IMR-90 (cell line): Measurements from ENCODE around the gene ESF1. TPM values are rescaled to one million over a fixed set of nuclear protein-coding genes. Genes with fewer than 3 reads are reported as not detected.

Source experiments
- ATAC-seq: fragments of 200-7000 bp; cut with Tn5 transposase; 2 replicates; pipeline ENCODE4 v1.9.1; 2020; ENCODE audit warnings: low read depth, mild to moderate bottlenecking, moderate library complexity
- BruUV-seq: library from RNA; stranded (reverse); fragments of 400-500 nt; replicated peaks from 2 replicates; lab custom pipeline; 2021; lab: Mats Ljungman, UMichigan
- CTCF ChIA-PET: fragments of 300-600 bp; formaldehyde crosslinking; extraction: SDS; loops from one replicate; lab custom pipeline; 2021; ENCODE audit warnings: antibody characterized with exemption; lab: Yijun Ruan, JAX
- POLR2A ChIA-PET: fragments of 300-600 bp; sonication (Branson Sonifier 250); formaldehyde crosslinking; loops from one replicate; lab custom pipeline; 2022; ENCODE audit warnings: antibody characterized with exemption; ENCODE audit not compliant: unreplicated experiment; lab: Charles Lee
- DNase-seq: peaks from one replicate; pipeline ENCODE4 v3.0.0; 2013
- H2AFZ ChIP-seq: replicated peaks from 2 replicates; pipeline ENCODE3; 2013; ENCODE audit warnings: low read length, mild to moderate bottlenecking; ENCODE audit not compliant: poor library complexity
- H2AK5ac ChIP-seq: 2 replicates; pipeline ENCODE4 v1.6.1; 2013; ENCODE audit warnings: low read depth, low read length, inconsistent platforms
- H2AK9ac ChIP-seq: replicated peaks from 2 replicates; pipeline ENCODE3; 2013; ENCODE audit warnings: mild to moderate bottlenecking, low read depth, low read length, moderate library complexity; ENCODE audit not compliant: poor library complexity
- H2BK120ac ChIP-seq: 2 replicates; pipeline ENCODE4 v1.6.1; 2013; ENCODE audit warnings: low read depth, low read length, inconsistent platforms
- H2BK15ac ChIP-seq: 3 replicates; pipeline ENCODE4 v1.6.1; 2013; ENCODE audit warnings: low read depth, low read length, inconsistent platforms
- H2BK20ac ChIP-seq: 2 replicates; pipeline ENCODE4 v1.6.1; 2013; ENCODE audit warnings: low read depth, mild to moderate bottlenecking, inconsistent platforms, low read length, moderate library complexity
- H2BK5ac ChIP-seq: 2 replicates; pipeline ENCODE4 v1.6.1; 2013; ENCODE audit warnings: mild to moderate bottlenecking, low read depth, low read length, inconsistent platforms; ENCODE audit not compliant: poor library complexity, severe bottlenecking
- H3K14ac ChIP-seq: replicated peaks from 2 replicates; pipeline ENCODE4 v1.6.1; 2013; ENCODE audit warnings: low read depth, low read length, inconsistent platforms
- H3K18ac ChIP-seq: 2 replicates; pipeline ENCODE4 v1.6.1; 2013; ENCODE audit warnings: low read depth, low read length, control low read depth
- H3K23ac ChIP-seq: 2 replicates; pipeline ENCODE4 v1.6.1; 2013; ENCODE audit warnings: low read depth, low read length, inconsistent platforms
- H3K27ac ChIP-seq: 2 replicates; pipeline ENCODE4 v1.5.1; 2013; ENCODE audit warnings: mild to moderate bottlenecking, control low read depth, low read length; ENCODE audit not compliant: insufficient read depth
- H3K27me3 ChIP-seq: 2 replicates; pipeline ENCODE4 v1.6.1; 2013; ENCODE audit warnings: low read length; ENCODE audit not compliant: control insufficient read depth, insufficient read depth
- H3K36me3 ChIP-seq: 2 replicates; pipeline ENCODE4 v1.6.1; 2013; ENCODE audit warnings: low read length, mixed read lengths; ENCODE audit not compliant: control insufficient read depth, insufficient read depth
- H3K4ac ChIP-seq: 2 replicates; pipeline ENCODE4 v1.6.1; 2013; ENCODE audit warnings: low read depth, low read length, inconsistent platforms
- H3K4me1 ChIP-seq: 2 replicates; pipeline ENCODE4 v1.6.1; 2013; ENCODE audit warnings: low read length, mixed read lengths; ENCODE audit not compliant: control insufficient read depth, insufficient read depth
- H3K4me2 ChIP-seq: 2 replicates; pipeline ENCODE4 v1.6.1; 2013; ENCODE audit warnings: low read depth, mild to moderate bottlenecking, control low read depth, low read length, moderate library complexity
- H3K4me3 ChIP-seq: 2 replicates; pipeline ENCODE4 v1.5.1; 2013; ENCODE audit warnings: low read depth, mild to moderate bottlenecking, control low read depth, low read length, moderate library complexity; ENCODE audit not compliant: insufficient read depth
- H3K56ac ChIP-seq: 2 replicates; pipeline ENCODE4 v1.6.1; 2013; ENCODE audit warnings: low read length, inconsistent platforms; ENCODE audit not compliant: insufficient read depth; ENCODE audit errors: extremely low read depth
- H3K79me1 ChIP-seq, 2 experiments: 2 replicates each; pipeline ENCODE4 v1.6.1; 2013; ENCODE audit warnings: low read length in 2 of 2, inconsistent platforms in 1 of 2, low read depth in 1 of 2
- H3K9ac ChIP-seq: 2 replicates; pipeline ENCODE4 v1.6.1; 2013; ENCODE audit warnings: low read depth, low read length, control low read depth
- H3K9me1 ChIP-seq: 2 replicates; pipeline ENCODE4 v1.6.1; 2013; ENCODE audit warnings: low read length, inconsistent platforms; ENCODE audit not compliant: insufficient read depth
- H3K9me3 ChIP-seq: 2 replicates; pipeline ENCODE4 v1.6.1; 2013; ENCODE audit warnings: low read length; ENCODE audit not compliant: control insufficient read depth, insufficient read depth
- H4K20me1 ChIP-seq: 2 replicates; pipeline ENCODE4 v1.6.1; 2013; ENCODE audit warnings: low read length, inconsistent platforms; ENCODE audit not compliant: insufficient read depth
- H4K5ac ChIP-seq: 2 replicates; pipeline ENCODE4 v1.6.1; 2013; ENCODE audit warnings: mild to moderate bottlenecking, low read depth, low read length, control low read depth
- H4K8ac ChIP-seq, 2 experiments: 2 replicates each; pipeline ENCODE4 v1.6.1; 2013; ENCODE audit warnings: low read depth in 2 of 2, low read length in 2 of 2, control low read depth in 1 of 2, inconsistent platforms in 1 of 2
- H4K91ac ChIP-seq: 2 replicates; pipeline ENCODE4 v1.6.1; 2013; ENCODE audit warnings: low read depth, low read length, inconsistent platforms; ENCODE audit not compliant: insufficient read depth
- BHLHE40 ChIP-seq: fragments of 150-350 bp; IDR thresholded peaks from 2 replicates; pipeline ENCODE4 v1.6.1; 2016; ENCODE audit warnings: mild to moderate bottlenecking, low read depth, low read length
- CEBPB ChIP-seq: IDR thresholded peaks from 2 replicates; pipeline ENCODE4 v1.6.1; 2012; ENCODE audit warnings: low read depth, low read length, improper control_type of control experiment
- CHD1 ChIP-seq: IDR thresholded peaks from 2 replicates; pipeline ENCODE4 v1.6.1; 2012; ENCODE audit warnings: low read depth, low read length, improper control_type of control experiment
- CTCF ChIP-seq: conservative IDR thresholded peaks from 2 replicates; pipeline ENCODE4 v1.5.1; 2012; ENCODE audit warnings: mild to moderate bottlenecking, low read depth, low read length, improper control_type of control experiment
- ELK1 ChIP-seq: fragments of 150-350 bp; IDR thresholded peaks from 2 replicates; pipeline ENCODE4 v1.6.1; 2016; ENCODE audit warnings: low read depth, mild to moderate bottlenecking, low read length, moderate library complexity, borderline replicate concordance
- FOS ChIP-seq: fragments of 150-350 bp; IDR thresholded peaks from 2 replicates; pipeline ENCODE4 v1.6.1; 2016; ENCODE audit warnings: low read depth, low read length
- MAFK ChIP-seq: IDR thresholded peaks from 2 replicates; pipeline ENCODE4 v1.6.1; 2012; ENCODE audit warnings: low read depth, low read length, improper control_type of control experiment
- MAZ ChIP-seq: IDR thresholded peaks from 2 replicates; pipeline ENCODE4 v1.6.1; 2012; ENCODE audit warnings: low read depth, mild to moderate bottlenecking, low read length, improper control_type of control experiment, moderate library complexity, borderline replicate concordance
- MXI1 ChIP-seq: IDR thresholded peaks from 2 replicates; pipeline ENCODE4 v1.6.1; 2012; ENCODE audit warnings: low read depth, mild to moderate bottlenecking, low read length, moderate library complexity, borderline replicate concordance
- NFE2L2 ChIP-seq: fragments of 150-350 bp; IDR thresholded peaks from 2 replicates; pipeline ENCODE4 v1.6.1; 2016; ENCODE audit warnings: low read depth, mild to moderate bottlenecking, low read length
- POLR2A ChIP-seq: IDR thresholded peaks from 2 replicates; pipeline ENCODE4 v1.6.1; 2012; ENCODE audit warnings: mild to moderate bottlenecking, low read depth, low read length
- RAD21 ChIP-seq: IDR thresholded peaks from 2 replicates; pipeline ENCODE4 v1.6.1; 2012; ENCODE audit warnings: low read length, improper control_type of control experiment
- RCOR1 ChIP-seq: IDR thresholded peaks from 2 replicates; pipeline ENCODE4 v1.6.1; 2012; ENCODE audit warnings: mild to moderate bottlenecking, low read length, improper control_type of control experiment; ENCODE audit not compliant: insufficient replicate concordance
- RFX5 ChIP-seq: IDR thresholded peaks from 2 replicates; pipeline ENCODE4 v1.8.0; 2012; ENCODE audit warnings: low read depth, mild to moderate bottlenecking, low read length, moderate library complexity
- USF2 ChIP-seq: fragments of 150-350 bp; IDR thresholded peaks from 2 replicates; pipeline ENCODE4 v1.6.1; 2017; ENCODE audit warnings: mild to moderate bottlenecking, antibody characterized with exemption, low read length, low read depth
- WGBS, 2 experiments: methylation state at CpG; one replicate each; pipeline versions ENCODE4 v1.1.5 to v1.1.7; 2013; ENCODE audit warnings: missing lambda C conversion rate in 2 of 2; ENCODE audit not compliant: insufficient read length in 1 of 2; ENCODE audit errors: extremely low coverage in 2 of 2; 5-methylcytosine and 5-hydroxymethylcytosine counted together
- dilution Hi-C: fragments of 300-500 bp; cut with HindIII; formaldehyde crosslinking; loops from one replicate; pipeline ENCODE4 v1.14.3; 2018; ENCODE audit warnings: low sequenced_read_pairs; ENCODE audit not compliant: unreplicated experiment
- in situ Hi-C: fragments of 300-500 bp; cut with MboI; formaldehyde crosslinking; loops from 3 replicates; pipeline ENCODE4 v1.14.3; 2019; ENCODE audit warnings: low sequenced_read_pairs, inconsistent platforms, mixed read lengths
- intact Hi-C: fragments of 100-400 bp; cut with micrococcal nuclease; formaldehyde crosslinking; loops from 2 replicates; pipeline ENCODE4 v1.10.0; 2022
- polyA plus RNA-seq, 3 experiments: library from polyadenylated mRNA; depleted of rRNA; stranded (reverse); fragments of >200 nt; gene quantifications; 2 replicates each; pipeline ENCODE4 v1.2.3, GENCODE V29; 2012; ENCODE audit warnings: low replicate concordance in 1 of 3
- total RNA-seq: library from RNA; depleted of rRNA; stranded (reverse); fragments of >200 nt; gene quantifications from 2 replicates; pipeline ENCODE4 v1.2.3, GENCODE V29; 2012

ESF1 gene
- total and polyA plus RNA-seq, 2 of the 4 experiments (the other 2 are of a cell fraction), result 2.6 to 2.7 TPM

GRCh38 chr20:13791540-13792459 is 7.1 kb upstream of the ESF1 start:
- H2BK15ac ChIP-seq, result no peak overlapping the region
- H2BK120ac ChIP-seq, result no peak overlapping the region
- H2BK5ac ChIP-seq, result no peak overlapping the region
- in situ Hi-C loops (no loop called here), dilution Hi-C loops (no loop called here), intact Hi-C loops (no loop called here)
- no peak for DNase-seq
- no peak overlapping the region for H3K4me2 ChIP-seq
- no peak overlapping the region for H4K5ac ChIP-seq
- H3K9ac ChIP-seq, result no peak overlapping the region
- H2BK20ac ChIP-seq, result no peak overlapping the region
- H2AK5ac ChIP-seq, result no peak overlapping the region
- H3K23ac ChIP-seq, result no peak overlapping the region
- no peak overlapping the region for H3K18ac ChIP-seq
- no peak for ATAC-seq
- no peaks in the 10 kb centered on the region for H3K9me1 ChIP-seq
- no TSS peak for BruUV-seq
- WGBS, 2 experiments, result no CpG with 5 or more reads among the region's 2 CpGs
- no peak overlapping the region for H4K8ac ChIP-seq
- peaks cover 6 to 13% of the 10 kb centered on the region in 2 experiments; a peak in 3 of 4 replicates for H3K79me1 ChIP-seq
- no peak overlapping the region for H2AFZ ChIP-seq
- no peaks in the 10 kb centered on the region for H4K20me1 ChIP-seq
- H3K4me1 ChIP-seq, result no peaks in the 10 kb centered on the region
- no peak overlapping the region for H4K91ac ChIP-seq
- H2AK9ac ChIP-seq, result no peak overlapping the region
- ChIA-PET CTCF (no interaction called here), POLR2A (interaction anchor here (0.5 kb wide), 1 partner anchor 882 kb away, joined by 4 read pairs; no protein-coding TSS in a partner anchor)
- no peak overlapping the region for H3K4ac ChIP-seq
- no peak overlapping the region for H3K4me3 ChIP-seq
- no peak overlapping the region for H3K56ac ChIP-seq
- no peaks in the 10 kb centered on the region for H3K27me3 ChIP-seq
- H3K27ac ChIP-seq, result no peak overlapping the region
- peaks cover 40% of the 10 kb centered on the region for H3K36me3 ChIP-seq
- H3K14ac ChIP-seq, result no peak overlapping the region
- no peaks in the 10 kb centered on the region for H3K9me3 ChIP-seq
- TF ChIP-seq CHD1 (no peak), BHLHE40 (no peak), POLR2A (no peak), MXI1 (no peak), RFX5 (no peak), RAD21 (no peak), USF2 (no peak), MAZ (no peak), NFE2L2 (no peak), ELK1 (no peak), CEBPB (no peak), MAFK (no peak), RCOR1 (no peak), FOS (no peak), CTCF (no peak)
